IPS-18c (cell line): Measurements from ENCODE around the gene S100A14.
A peak's percentile ranks its signal among the peaks of the same experiment; 100 is the strongest.
"Not testable (repeated sequence)": the region's sequence is repeated elsewhere in the genome, so short reads cannot be mapped to it uniquely, and the experiment has no call there.

Source experiments
- H3K4me3 ChIP-seq: 2 replicates; pipeline ENCODE4 v1.7.0; 2013; ENCODE audit warnings: low read depth, mild to moderate bottlenecking, low read length, moderate library complexity; ENCODE audit not compliant: insufficient read depth
- H3K9me3 ChIP-seq: one replicate; pipeline ENCODE4 v1.6.1; 2013; ENCODE audit warnings: mild to moderate bottlenecking, low read length, moderate library complexity; ENCODE audit not compliant: control insufficient read depth, insufficient read depth

Gene S100A14

GRCh38 chr1:153643100-153643499 lies 27.0 kb upstream of the S100A14 start:
- Histone ChIP-seq H3K4me3 (no peak overlapping the region), H3K9me3 (no peaks in the 10 kb centered on the region)

GRCh38 chr1:153642161-153642560 lies 26.0 kb upstream of the S100A14 start:
- H3K4me3 ChIP-seq, result no peak overlapping the region

GRCh38 chr1:153640861-153641260 lies 24.7 kb upstream of the S100A14 start:
- no peak overlapping the region for H3K4me3 ChIP-seq
- no peaks in the 10 kb centered on the region for H3K9me3 ChIP-seq

More at GRCh38 chr1:153642161-153642560, 26.0 kb upstream of the S100A14 start:
- no peaks in the 10 kb centered on the region for H3K9me3 ChIP-seq

- H3K4me3 ChIP-seq, H3K9me3 ChIP-seq: not testable (repeated sequence)
These were observed 24.1 kb upstream of the S100A14 start for GRCh38 chr1:153640213-153640612.

- no peaks in the 10 kb centered on the region for H3K9me3 ChIP-seq
- H3K4me3 ChIP-seq, result no peak overlapping the region
These were observed 23.2 kb upstream of the S100A14 start for GRCh38 chr1:153639280-153639679.

GRCh38 chr1:153638261-153638660 lies 22.1 kb upstream of the S100A14 start:
- Histone ChIP-seq H3K4me3 (no peak overlapping the region), H3K9me3 (no peaks in the 10 kb centered on the region)

GRCh38 chr1:153636312-153636711 lies 20.2 kb upstream of the S100A14 start:
- H3K9me3 ChIP-seq, result no peaks in the 10 kb centered on the region
- no peak overlapping the region for H3K4me3 ChIP-seq

- no peaks in the 10 kb centered on the region for H3K9me3 ChIP-seq
- H3K4me3 ChIP-seq, result no peak overlapping the region
These were observed 19.7 kb upstream of the S100A14 start for GRCh38 chr1:153635872-153636271.

- no peaks in the 10 kb centered on the region for H3K9me3 ChIP-seq
These were observed 17.9 kb upstream of the S100A14 start, which contains the start of gene CHTOP for GRCh38 chr1:153633754-153634665. Gene CHTOP, plus strand, starts transcription at chr1:153634066. Its CDS starts 2,523 bp downstream, at chr1:153636589.

GRCh38 chr1:153633161-153633753 lies 17.1 kb upstream of the S100A14 start:
- Histone ChIP-seq H3K9me3 (peaks cover 2% of the 10 kb centered on the region), H3K4me3 (peak overlapping the region; percentile 22; the same call in 1 of the 2 replicates)

More at GRCh38 chr1:153633754-153634665, 17.9 kb upstream of the S100A14 start, which contains the start of gene CHTOP:
- H3K4me3 ChIP-seq, result peak within 1 kb of the TSS; percentile 100

- H3K9me3 ChIP-seq, result peaks cover 2% of the 10 kb centered on the region
These were observed 15.2 kb upstream of the S100A14 start for GRCh38 chr1:153631047-153632022.

GRCh38 chr1:153630384-153630783 lies 14.3 kb upstream of the S100A14 start:
- Histone ChIP-seq H3K9me3 (peaks cover 2% of the 10 kb centered on the region), H3K4me3 (no peak overlapping the region)

More at GRCh38 chr1:153631047-153632022, 15.2 kb upstream of the S100A14 start:
- H3K4me3 ChIP-seq, result no peak overlapping the region

- Histone ChIP-seq H3K9me3 (peaks cover 2% of the 10 kb centered on the region), H3K4me3 (no peak overlapping the region)
These were observed 13.8 kb upstream of the S100A14 start for GRCh38 chr1:153629971-153630370.

GRCh38 chr1:153629343-153629665 lies 13.2 kb upstream of the S100A14 start:
- no peak overlapping the region for H3K4me3 ChIP-seq
- peaks cover 2% of the 10 kb centered on the region for H3K9me3 ChIP-seq

- Histone ChIP-seq H3K4me3 (no peak overlapping the region), H3K9me3 (peaks cover 2% of the 10 kb centered on the region)
These were observed 12.7 kb upstream of the S100A14 start for GRCh38 chr1:153628638-153629342.

GRCh38 chr1:153627715-153628626 lies 11.8 kb upstream of the S100A14 start, which contains the start of gene S100A1:
Gene S100A1, plus strand, starts transcription at chr1:153628434. Its CDS starts 2,088 bp downstream, at chr1:153630522.
- peak within 1 kb of the TSS; percentile 95 for H3K4me3 ChIP-seq

More at GRCh38 chr1:153627715-153628626, 11.8 kb upstream of the S100A14 start, which contains the start of gene S100A1:
- H3K9me3 ChIP-seq, result peaks cover 2% of the 10 kb centered on the region
